GM12878 (cell line): ENCODE data around the gene IPO8. TPM values are rescaled to one million over a fixed set of nuclear protein-coding genes. Genes with fewer than 3 reads are reported as not detected.

Experiments used
- ATAC-seq: fragments of 200-7000 bp; cut with Tn5 transposase; 3 replicates; pipeline ENCODE4 v1.9.1; 2020; ENCODE audit warnings: mild to moderate bottlenecking, moderate library complexity
- BruUV-seq: library from RNA; stranded (reverse); fragments of 400-500 nt; replicated peaks from 2 replicates; lab custom pipeline; 2021; lab: Mats Ljungman, UMichigan
- CTCF ChIA-PET: fragments of 300-600 bp; sonication (Branson Sonifier 250); formaldehyde crosslinking; extraction: SDS; loops from one replicate; lab custom pipeline; 2021; ENCODE audit warnings: inconsistent platforms; lab: Yijun Ruan, JAX
- POLR2A ChIA-PET: fragments of 350-600 bp; formaldehyde crosslinking; extraction: SDS; loops from one replicate; lab custom pipeline; 2021; ENCODE audit warnings: inconsistent platforms; lab: Charles Lee
- RAD21 ChIA-PET: fragments of 300-600 bp; sonication (Branson Sonifier 250); formaldehyde crosslinking; loops from one replicate; lab custom pipeline; 2023; ENCODE audit warnings: antibody characterized with exemption; ENCODE audit not compliant: unreplicated experiment; lab: Charles Lee
- SMC1A ChIA-PET: fragments of 300-600 bp; sonication (Branson Sonifier 250); formaldehyde crosslinking; loops from one replicate; lab custom pipeline; 2023; ENCODE audit not compliant: unreplicated experiment, uncharacterized antibody; lab: Charles Lee
- DNase-seq: peaks from one replicate; pipeline ENCODE4 v3.0.0-alpha.2; 2011; ENCODE audit warnings: low read depth, low spot score
- FAIRE-seq: peaks from 3 replicates; lab custom pipeline; 2011; peaks lifted over from hg19 to GRCh38; lab: Jason Lieb, UNC
- H2AFZ ChIP-seq: 2 replicates; pipeline ENCODE4 v1.6.0; 2011; ENCODE audit warnings: low read depth, low read length, control low read depth; ENCODE audit not compliant: control insufficient read depth
- H3K27ac ChIP-seq: 2 replicates; pipeline ENCODE4 v1.5.1; 2011; ENCODE audit warnings: control low read depth; ENCODE audit not compliant: control insufficient read depth, insufficient read depth
- H3K27me3 ChIP-seq, 2 experiments: replicated peaks in 1 of 2; 2 replicates each; pipeline versions ENCODE4 v1.6.0 to v1.6.1; 2011; ENCODE audit warnings: low read length in 1 of 2; ENCODE audit not compliant: control insufficient read depth in 2 of 2, insufficient read depth in 2 of 2
- H3K36me3 ChIP-seq, 2 experiments: 2 replicates each; pipeline ENCODE4 v1.5.1; 2011; ENCODE audit warnings: low read length in 1 of 2; ENCODE audit not compliant: control insufficient read depth in 2 of 2, insufficient read depth in 2 of 2
- H3K4me1 ChIP-seq: 2 replicates; pipeline ENCODE4 v1.6.1; 2011; ENCODE audit warnings: mild to moderate bottlenecking, low read length, moderate library complexity, mixed read lengths; ENCODE audit not compliant: control insufficient read depth, insufficient read depth
- H3K4me2 ChIP-seq: 2 replicates; pipeline ENCODE4 v1.6.0; 2011; ENCODE audit warnings: control low read depth; ENCODE audit not compliant: control insufficient read depth, insufficient read depth
- H3K4me3 ChIP-seq: fragments of 200-600 bp; sonication (generic); 2 replicates; pipeline ENCODE4 v1.5.1; 2016
- H3K79me2 ChIP-seq: 2 replicates; pipeline ENCODE4 v1.6.0; 2011; ENCODE audit warnings: low read length; ENCODE audit not compliant: control insufficient read depth, insufficient read depth
- H3K9ac ChIP-seq: 2 replicates; pipeline ENCODE4 v1.8.0; 2011; ENCODE audit warnings: low read length, control low read depth, mixed read lengths; ENCODE audit not compliant: control insufficient read depth, insufficient read depth
- H3K9me3 ChIP-seq: replicated peaks from 3 replicates; pipeline ENCODE4 v1.5.1; 2011; ENCODE audit warnings: mild to moderate bottlenecking, low read length; ENCODE audit not compliant: control insufficient read depth, insufficient read depth
- H4K20me1 ChIP-seq: 2 replicates; pipeline ENCODE4 v1.6.0; 2011; ENCODE audit not compliant: control insufficient read depth, insufficient read depth
- ASH2L ChIP-seq: fragments of 300-600, 200-600 bp; sonication (generic); IDR thresholded peaks from 2 replicates; pipeline ENCODE4 v1.6.1; 2017; ENCODE audit warnings: low read depth, mild to moderate bottlenecking, borderline replicate concordance
- BCL3 ChIP-seq: IDR thresholded peaks from 2 replicates; pipeline ENCODE4 v1.6.1; 2011; ENCODE audit warnings: borderline replicate concordance, low read depth, mild to moderate bottlenecking, moderate library complexity, low read length; ENCODE audit not compliant: insufficient read depth, poor library complexity, severe bottlenecking
- BCLAF1 ChIP-seq: fragments of 450-650 bp; IDR thresholded peaks from 2 replicates; pipeline ENCODE4 v1.6.1; 2017; ENCODE audit warnings: antibody characterized with exemption, mild to moderate bottlenecking, moderate library complexity
- CREM ChIP-seq: IDR thresholded peaks from 2 replicates; pipeline ENCODE4 v1.6.1; 2014; ENCODE audit warnings: antibody characterized with exemption, low read depth
- EED ChIP-seq: sonication (generic); IDR thresholded peaks from 2 replicates; pipeline ENCODE4 v1.6.1; 2016; ENCODE audit warnings: antibody characterized with exemption, low read depth
- MYB ChIP-seq: fragments of 150-350 bp; IDR thresholded peaks from 2 replicates; pipeline ENCODE4 v1.6.1; 2014; ENCODE audit warnings: mild to moderate bottlenecking, low read depth, low read length, borderline replicate concordance
- NFXL1 ChIP-seq: fragments of 450-650 bp; IDR thresholded peaks from 2 replicates; pipeline ENCODE4 v1.6.1; 2017; ENCODE audit warnings: antibody characterized with exemption, mild to moderate bottlenecking, borderline replicate concordance
- PRDM15 ChIP-seq: fragments of 450-650 bp; formaldehyde crosslinking; IDR thresholded peaks from 2 replicates; pipeline ENCODE4 v1.4.0; 2020; ENCODE audit warnings: mild to moderate bottlenecking, moderate library complexity
- SMARCA5 ChIP-seq: fragments of 450-650 bp; IDR thresholded peaks from 2 replicates; pipeline ENCODE4 v1.6.1; 2017; ENCODE audit warnings: mild to moderate bottlenecking
- TCF12 ChIP-seq: IDR thresholded peaks from 2 replicates; pipeline ENCODE4 v1.6.1; 2011; ENCODE audit warnings: low read depth, mild to moderate bottlenecking, low read length
- ZZZ3 ChIP-seq: IDR thresholded peaks from 2 replicates; pipeline ENCODE4 v1.6.1; 2011; ENCODE audit warnings: low read depth; ENCODE audit not compliant: control insufficient read depth, insufficient read length
- WGBS: methylation state at CpG from one replicate; pipeline ENCODE4 v1.1.6; 2016; ENCODE audit warnings: low lambda C conversion rate; ENCODE audit not compliant: insufficient replicate concordance, insufficient coverage; ENCODE audit errors: missing lambda C conversion rate; 5-methylcytosine and 5-hydroxymethylcytosine counted together
- in situ Hi-C: fragments of 300-500 bp; cut with MboI; formaldehyde crosslinking; loops from 9 replicates; pipeline ENCODE4 v1.14.3; 2018; ENCODE audit warnings: mixed read lengths
- intact Hi-C: fragments of 100-400 bp; cut with micrococcal nuclease; formaldehyde crosslinking; loops from one replicate; pipeline ENCODE4 v1.14.2; 2022; ENCODE audit not compliant: unreplicated experiment
- polyA plus RNA-seq, 11 experiments: library from polyadenylated mRNA; depleted of rRNA in 4 of 11; unstranded in 6 of 11; stranded (reverse) in 5 of 11; fragments of >200 nt; fragmentation: Nextera tagmentation in 4 of 11; fragmentation: Illumina TruSeq in 1 of 11; extraction: Ambion mirVana in 4 of 11; extraction: Trizol in 1 of 11; gene quantifications; 1 replicate in 1 of 11; 2 replicates in 10 of 11; pipeline versions ENCODE4 v1.2.1 to v1.2.3, GENCODE V29; 2011 to 2016; ENCODE audit warnings: inconsistent platforms in 2 of 11, missing spikeins in 2 of 11, low read depth in 1 of 11
- total RNA-seq, 4 experiments: library from RNA; depleted of rRNA in 3 of 4; stranded (reverse); fragments of >200 nt in 3 of 4; fragmentation: Illumina TruSeq in 1 of 4; extraction: Trizol in 1 of 4; gene quantifications; 2 replicates each; pipeline versions ENCODE4 v1.2.1 to v1.2.3, GENCODE V29; 2013 to 2021
- TF ChIP-seq, protein P1 (sequence below): fragments of 150-350 bp; IDR thresholded peaks from 2 replicates; pipeline ENCODE4 v1.6.1; 2016; ENCODE audit warnings: low read depth, low read length

IPO8 gene
- total and polyA plus RNA-seq, 10 of the 15 experiments (the other 5 are each of a cell fraction or from before 2014, with no cell fraction given), result 6.9 to 38.5 (median 15.1) TPM

DNA sequence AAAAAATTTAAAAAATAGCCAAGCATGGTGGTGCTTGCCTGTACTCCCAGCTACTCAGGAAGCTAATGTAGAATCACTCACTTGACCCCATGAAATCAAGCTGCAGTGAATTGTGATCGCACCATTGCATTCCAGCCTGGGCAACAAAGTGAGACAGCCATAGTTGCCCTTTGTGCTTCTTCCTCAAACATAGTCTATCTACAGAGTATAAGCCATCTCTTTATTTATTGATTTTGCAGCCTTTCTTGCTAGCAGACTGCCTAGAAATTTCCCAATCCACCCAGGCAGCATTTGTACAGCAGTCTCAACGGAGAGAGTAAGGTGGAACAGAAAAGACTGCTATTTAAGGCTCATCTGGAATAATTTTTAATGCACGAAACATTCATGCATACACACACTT, 68.8 kb downstream of the IPO8 start:
- ATAC-seq (no peak), DNase-seq (no peak), FAIRE-seq (no peak)
- Histone ChIP-seq H3K9me3 (no peaks in the 10 kb centered on the region), H3K4me2 (no peak overlapping the region), H2AFZ (no peak overlapping the region), H3K27ac (no peak overlapping the region), H3K9ac (no peak overlapping the region), H4K20me1 (no peaks in the 10 kb centered on the region), H3K27me3 (no peaks in the 10 kb centered on the region), H3K4me1 (no peaks in the 10 kb centered on the region), H3K79me2 (no peaks in the 10 kb centered on the region), H3K36me3 (peaks cover 0 to 1% of the 10 kb centered on the region in 2 experiments; a peak in 3 of 4 replicates), H3K4me3 (no peak overlapping the region)
- RAD21 ChIA-PET, result no interaction called here
- BruUV-seq, result no TSS peak
- CTCF ChIA-PET, result no interaction called here
- SMC1A ChIA-PET, result no interaction called here
- POLR2A ChIA-PET, result no interaction called here
- intact Hi-C loops, result no loop called here
- in situ Hi-C loops, result no loop called here
- WGBS, result 95% methylated on average over 3 of the region's 3 CpGs
- TF ChIP-seq BCL3 (no peak), MYB (no peak), CREM (no peak), BCLAF1 (no peak), SMARCA5 (no peak), ASH2L (no peak), PRDM15 (CRISPR knock-in tag) (no peak), ZZZ3 (no peak), TCF12 (no peak), NFXL1 (no peak), EED (no peak)
- TF ChIP-seq, protein P1, sequence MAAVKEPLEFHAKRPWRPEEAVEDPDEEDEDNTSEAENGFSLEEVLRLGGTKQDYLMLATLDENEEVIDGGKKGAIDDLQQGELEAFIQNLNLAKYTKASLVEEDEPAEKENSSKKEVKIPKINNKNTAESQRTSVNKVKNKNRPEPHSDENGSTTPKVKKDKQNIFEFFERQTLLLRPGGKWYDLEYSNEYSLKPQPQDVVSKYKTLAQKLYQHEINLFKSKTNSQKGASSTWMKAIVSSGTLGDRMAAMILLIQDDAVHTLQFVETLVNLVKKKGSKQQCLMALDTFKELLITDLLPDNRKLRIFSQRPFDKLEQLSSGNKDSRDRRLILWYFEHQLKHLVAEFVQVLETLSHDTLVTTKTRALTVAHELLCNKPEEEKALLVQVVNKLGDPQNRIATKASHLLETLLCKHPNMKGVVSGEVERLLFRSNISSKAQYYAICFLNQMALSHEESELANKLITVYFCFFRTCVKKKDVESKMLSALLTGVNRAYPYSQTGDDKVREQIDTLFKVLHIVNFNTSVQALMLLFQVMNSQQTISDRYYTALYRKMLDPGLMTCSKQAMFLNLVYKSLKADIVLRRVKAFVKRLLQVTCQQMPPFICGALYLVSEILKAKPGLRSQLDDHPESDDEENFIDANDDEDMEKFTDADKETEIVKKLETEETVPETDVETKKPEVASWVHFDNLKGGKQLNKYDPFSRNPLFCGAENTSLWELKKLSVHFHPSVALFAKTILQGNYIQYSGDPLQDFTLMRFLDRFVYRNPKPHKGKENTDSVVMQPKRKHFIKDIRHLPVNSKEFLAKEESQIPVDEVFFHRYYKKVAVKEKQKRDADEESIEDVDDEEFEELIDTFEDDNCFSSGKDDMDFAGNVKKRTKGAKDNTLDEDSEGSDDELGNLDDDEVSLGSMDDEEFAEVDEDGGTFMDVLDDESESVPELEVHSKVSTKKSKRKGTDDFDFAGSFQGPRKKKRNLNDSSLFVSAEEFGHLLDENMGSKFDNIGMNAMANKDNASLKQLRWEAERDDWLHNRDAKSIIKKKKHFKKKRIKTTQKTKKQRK, result no peak
